Stimulated activated CD4-positive, alpha-beta T cell treated with anti-CD3 and anti-CD28 coated beads, TNF-alpha, amount 100 ng/mL, for 24 hours (primary cell): ENCODE measurements around the gene SULT1B1.

Source experiments
- DNase-seq, 3 experiments: peaks; one replicate each; pipeline ENCODE4 v3.0.0-alpha.2; 2020; ENCODE audit warnings: low read depth in 3 of 3

SULT1B1 gene

GRCh38 chr4:69697536-69698242 is 62.7 kb downstream of the SULT1B1 start:
- no peak for DNase-seq

GRCh38 chr4:69689599-69689998 is 70.8 kb downstream of the SULT1B1 start:
- DNase-seq: no peak

GRCh38 chr4:69684804-69685203 is 75.6 kb downstream of the SULT1B1 start:
- no peak for DNase-seq
